Right atrium auricular region (tissue), 2 donors: ENCODE data around the gene GNB2. TPM values are rescaled to one million over a fixed set of nuclear protein-coding genes. Genes with fewer than 3 reads are reported as not detected.

Source experiments
- DNase-seq: peaks from one replicate; pipeline ENCODE4 v3.0.0-alpha.2; 2019; ENCODE audit warnings: low spot score
- H3K27ac ChIP-seq, 2 donors: fragments of 200-600 bp; sonication (generic); 1 replicate in 1 of 2; 2 replicates in 1 of 2; pipeline ENCODE4 v1.5.1; 2016 to 2019
- H3K27me3 ChIP-seq, 2 donors: fragments of 200-600 bp; sonication (generic); one replicate each; pipeline versions ENCODE4 v1.5.1 to v1.6.0; 2017 to 2019
- H3K36me3 ChIP-seq: fragments of 200-600 bp; sonication (generic); one replicate; pipeline ENCODE4 v1.5.1; 2016
- H3K4me1 ChIP-seq, 2 donors: fragments of 200-600 bp; sonication (generic); one replicate each; pipeline versions ENCODE4 v1.5.1 to v1.6.0; 2017 to 2019
- H3K4me3 ChIP-seq, 2 donors: fragments of 200-600 bp; sonication (generic); 1 replicate in 1 of 2; 2 replicates in 1 of 2; pipeline ENCODE4 v1.5.1; 2017 to 2019; ENCODE audit warnings: mild to moderate bottlenecking in 1 of 2, moderate library complexity in 1 of 2
- H3K9me3 ChIP-seq, 2 donors: fragments of 200-600 bp; sonication (generic); one replicate each; pipeline ENCODE4 v1.5.1; 2019
- total RNA-seq, 2 donors: library from RNA; depleted of rRNA; stranded (reverse); fragments of >200 nt; gene quantifications; one replicate each; pipeline ENCODE4 v1.1.0, GENCODE V29; 2016
- TF ChIP-seq, protein P1 (sequence below), 2 donors: fragments of 200-600 bp; sonication (generic); IDR thresholded peaks; one replicate each; pipeline ENCODE4 v1.5.1; 2019; ENCODE audit warnings: antibody characterized with exemption in 2 of 2

Gene GNB2
- total RNA-seq, 2 donors from 2014 or later, result 96.2 to 169 TPM

DNA sequence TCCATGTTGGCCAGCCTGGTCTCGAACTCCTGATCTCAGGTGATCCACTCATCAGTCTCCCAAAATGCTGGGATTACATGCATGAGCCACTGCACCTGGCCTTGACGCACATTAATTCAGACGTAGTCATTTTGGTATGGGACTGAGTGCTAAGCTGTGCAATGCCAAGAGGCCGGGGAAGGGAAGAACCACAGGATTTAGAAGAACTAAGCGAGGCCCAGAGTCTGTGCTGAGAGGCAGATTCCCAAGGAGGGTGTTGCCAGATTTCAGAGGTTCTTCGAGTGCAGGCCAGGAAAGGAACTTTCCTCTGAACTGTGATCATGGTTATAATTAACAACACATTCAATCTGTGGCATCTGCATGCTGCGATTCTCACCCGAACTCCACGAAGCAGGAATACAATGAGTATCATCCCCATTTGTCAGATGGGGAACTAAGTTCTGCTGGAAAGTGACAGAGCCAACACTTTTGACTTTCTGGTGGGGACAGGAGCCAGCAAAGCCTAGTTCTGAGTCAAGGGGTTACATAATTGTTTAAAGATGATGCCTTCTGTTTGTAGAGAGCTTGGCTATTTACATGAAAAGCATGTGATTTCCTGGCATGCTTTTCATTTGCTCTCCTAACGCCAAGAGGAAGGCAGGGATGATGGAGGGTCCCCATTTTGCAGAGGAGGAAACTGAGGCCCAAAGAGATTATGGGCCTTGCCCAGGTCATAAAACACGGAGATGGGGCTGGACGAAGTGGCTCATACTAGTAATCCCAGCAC is 53.6 kb downstream of the GNB2 start:
- TF ChIP-seq, protein P1, sequence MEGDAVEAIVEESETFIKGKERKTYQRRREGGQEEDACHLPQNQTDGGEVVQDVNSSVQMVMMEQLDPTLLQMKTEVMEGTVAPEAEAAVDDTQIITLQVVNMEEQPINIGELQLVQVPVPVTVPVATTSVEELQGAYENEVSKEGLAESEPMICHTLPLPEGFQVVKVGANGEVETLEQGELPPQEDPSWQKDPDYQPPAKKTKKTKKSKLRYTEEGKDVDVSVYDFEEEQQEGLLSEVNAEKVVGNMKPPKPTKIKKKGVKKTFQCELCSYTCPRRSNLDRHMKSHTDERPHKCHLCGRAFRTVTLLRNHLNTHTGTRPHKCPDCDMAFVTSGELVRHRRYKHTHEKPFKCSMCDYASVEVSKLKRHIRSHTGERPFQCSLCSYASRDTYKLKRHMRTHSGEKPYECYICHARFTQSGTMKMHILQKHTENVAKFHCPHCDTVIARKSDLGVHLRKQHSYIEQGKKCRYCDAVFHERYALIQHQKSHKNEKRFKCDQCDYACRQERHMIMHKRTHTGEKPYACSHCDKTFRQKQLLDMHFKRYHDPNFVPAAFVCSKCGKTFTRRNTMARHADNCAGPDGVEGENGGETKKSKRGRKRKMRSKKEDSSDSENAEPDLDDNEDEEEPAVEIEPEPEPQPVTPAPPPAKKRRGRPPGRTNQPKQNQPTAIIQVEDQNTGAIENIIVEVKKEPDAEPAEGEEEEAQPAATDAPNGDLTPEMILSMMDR (IDR thresholded peaks at IDR 0.05), result no peak
- H3K27ac ChIP-seq, result no peak overlapping the region
- DNase-seq, result no peak
- no peaks in the 10 kb centered on the region for H3K36me3 ChIP-seq
- no peaks in the 10 kb centered on the region for H3K4me1 ChIP-seq
- no peak overlapping the region for H3K4me3 ChIP-seq
- H3K9me3 ChIP-seq, result no peaks in the 10 kb centered on the region
- H3K27me3 ChIP-seq, result no peaks in the 10 kb centered on the region

DNA sequence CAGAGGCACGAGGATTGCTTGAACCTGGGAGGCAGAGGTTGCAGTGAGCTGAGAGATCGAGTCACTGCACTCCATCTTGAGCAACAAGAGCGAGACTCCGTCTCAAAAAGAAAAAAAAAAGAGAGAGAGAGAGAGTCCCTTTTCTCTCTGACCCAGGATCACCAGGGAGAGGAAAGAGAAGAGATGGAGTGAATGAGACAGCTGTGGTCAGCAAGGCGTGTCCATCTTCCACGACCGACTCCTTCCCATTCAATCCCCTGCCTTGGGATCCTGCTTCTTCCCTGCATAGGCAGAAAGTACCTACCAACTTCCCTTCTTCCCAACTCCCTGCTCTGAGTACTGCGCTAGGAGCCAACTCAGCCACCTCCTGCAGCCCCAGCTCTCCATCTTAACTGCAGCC is 54.7 kb downstream of the GNB2 start:
- DNase-seq, result no peak
- no peaks in the 10 kb centered on the region for H3K27me3 ChIP-seq
- H3K4me3 ChIP-seq, result no peak overlapping the region
- TF ChIP-seq, protein P1 (IDR thresholded peaks at IDR 0.05), result no peak
- H3K4me1 ChIP-seq, result no peaks in the 10 kb centered on the region
- H3K27ac ChIP-seq, result no peak overlapping the region
- no peaks in the 10 kb centered on the region for H3K9me3 ChIP-seq
- no peaks in the 10 kb centered on the region for H3K36me3 ChIP-seq

Other genes with a start within 250 kb of the GNB2 start
- gene ZCWPW1, start 245.0 kb upstream of the GNB2 start, total RNA-seq, result 1 to 10 TPM; 2.1 to 8.5 TPM
- gene MEPCE, start 243.9 kb upstream of the GNB2 start, total RNA-seq, result 10 to 100 TPM; 12.6 to 21.9 TPM
- gene PPP1R35, start 237.2 kb upstream of the GNB2 start, total RNA-seq, result 10 to 100 TPM; 18.7 to 20.2 TPM
- gene SPACDR, start 209.5 kb upstream of the GNB2 start, total RNA-seq, result not detected
- 10 to 100 TPM; 26.2 to 34.6 TPM for gene TSC22D4, start 194.5 kb upstream of the GNB2 start, total RNA-seq
- 1 to 10 TPM in 1 of 2 donors, under 1 TPM in 1; 0.37 to 1.5 TPM for gene NYAP1, start 189.8 kb upstream of the GNB2 start, total RNA-seq
- 10 to 100 TPM; 16.4 to 25.8 TPM for gene AGFG2, start 134.5 kb upstream of the GNB2 start, total RNA-seq
- not detected for gene SAP25, start 99.8 kb upstream of the GNB2 start, total RNA-seq
- gene LRCH4, start 87.6 kb upstream of the GNB2 start, total RNA-seq, result 10 to 100 TPM; 23.0 to 46.2 TPM
- gene FBXO24, start 87.4 kb upstream of the GNB2 start, total RNA-seq, result under 1 TPM in 1 of 2 donors, not detected in 1; 0.20 TPM
- gene PCOLCE, start 71.4 kb upstream of the GNB2 start, total RNA-seq, result 10 to 100 TPM; 25.4 to 39.0 TPM
- gene MOSPD3, start 61.2 kb upstream of the GNB2 start, total RNA-seq, result 10 to 100 TPM; 11.8 to 13.5 TPM
- under 1 TPM in 1 of 2 donors, not detected in 1; 0.19 TPM for gene TFR2, start 32.2 kb upstream of the GNB2 start, total RNA-seq
- gene ACTL6B, start 17.3 kb upstream of the GNB2 start, total RNA-seq, result not detected
- gene GIGYF1, start 20.5 kb downstream of the GNB2 start, total RNA-seq, result 10 to 100 TPM; 13.4 to 17.4 TPM
- 10 to 100 TPM; 19.1 to 28.7 TPM for gene POP7, start 32.4 kb downstream of the GNB2 start, total RNA-seq
- gene EPO, start 46.7 kb downstream of the GNB2 start, total RNA-seq, result not detected
- gene ZAN, start 59.9 kb downstream of the GNB2 start, total RNA-seq, result not detected
- 10 to 100 TPM; 25.0 to 64.6 TPM for gene EPHB4, start 153.8 kb downstream of the GNB2 start, total RNA-seq
- gene SLC12A9, start 179.0 kb downstream of the GNB2 start, total RNA-seq, result 1 to 10 TPM; 5.0 to 9.0 TPM
- 10 to 100 TPM; 41.6 to 64.4 TPM for gene TRIP6, start 193.6 kb downstream of the GNB2 start, total RNA-seq
- 10 to 100 TPM; 33.4 to 49.6 TPM for gene SRRT, start 201.4 kb downstream of the GNB2 start, total RNA-seq
- gene UFSP1, start 216.0 kb downstream of the GNB2 start, total RNA-seq, result 1 to 10 TPM; 3.0 to 3.7 TPM
- gene ACHE, start 222.1 kb downstream of the GNB2 start, total RNA-seq, result 10 to 100 TPM in 1 of 2 donors, 1 to 10 TPM in 1; 5.4 to 33.0 TPM